Heart left ventricle (tissue), 16 donors: Measurements from ENCODE around the gene HOXC10. TPM values are rescaled to one million over a fixed set of nuclear protein-coding genes. Genes with fewer than 3 reads are reported as not detected.

Source experiments
- ATAC-seq, 4 donors: fragments of 200-7000 bp; cut with Tn5 transposase; one replicate each; pipeline ENCODE4 v1.9.1; 2020 to 2022; ENCODE audit warnings: moderate library complexity in 4 of 4, mild to moderate bottlenecking in 3 of 4, moderate number of reproducible peaks in 1 of 4
- DNase-seq, 5 donors: peaks; one replicate each; pipeline ENCODE4 v3.0.0-alpha.2; 2020
- H3K27ac ChIP-seq, 12 donors: fragments of 200-600 bp; sonication (generic) in 4 of 12; one replicate each; pipeline versions ENCODE4 v1.5.0 to v1.8.0; 2016 to 2022; ENCODE audit warnings: mild to moderate bottlenecking in 2 of 12
- H3K27me3 ChIP-seq, 9 donors: fragments of 200-600 bp; sonication (generic) in 2 of 9; one replicate each; pipeline versions ENCODE4 v1.5.1 to v1.8.0; 2016 to 2022; ENCODE audit warnings: mild to moderate bottlenecking in 3 of 9
- H3K36me3 ChIP-seq, 9 donors: fragments of 200-600 bp; sonication (generic) in 2 of 9; one replicate each; pipeline versions ENCODE4 v1.5.0 to v1.8.0; 2018 to 2022; ENCODE audit warnings: mild to moderate bottlenecking in 2 of 9
- H3K4me1 ChIP-seq, 12 donors: fragments of 200-600 bp; sonication (generic) in 4 of 12; one replicate each; pipeline versions ENCODE4 v1.5.0 to v1.8.0; 2016 to 2022; ENCODE audit warnings: mild to moderate bottlenecking in 3 of 12
- H3K4me3 ChIP-seq, 12 donors: fragments of 200-600 bp; sonication (generic) in 4 of 12; one replicate each; pipeline versions ENCODE4 v1.5.0 to v1.8.0; 2017 to 2022; ENCODE audit warnings: mild to moderate bottlenecking in 9 of 12, moderate library complexity in 4 of 12
- H3K9me3 ChIP-seq, 12 donors: fragments of 200-600 bp; sonication (generic) in 4 of 12; one replicate each; pipeline versions ENCODE4 v1.5.0 to v1.8.0; 2016 to 2022; ENCODE audit warnings: mild to moderate bottlenecking in 1 of 12
- POLR2A ChIP-seq, 2 donors: fragments of 450-650 bp; IDR thresholded peaks; one replicate each; pipeline ENCODE4 v1.6.1; 2017; ENCODE audit warnings: antibody characterized with exemption in 2 of 2, mild to moderate bottlenecking in 2 of 2, moderate library complexity in 2 of 2
- WGBS, 4 donors: extraction: QIAGEN DNeasy Blood & Tissue Kit in 2 of 4; methylation state at CpG; one replicate each; pipeline versions ENCODE4 v1.1.5 to v1.1.7; 2013 to 2018; 5-methylcytosine and 5-hydroxymethylcytosine counted together
- intact Hi-C, 10 donors: fragments of 100-400 bp; cut with DNase I; formaldehyde crosslinking; loops; one replicate each; pipeline versions ENCODE4 v1.11.1 to v1.14.2; 2022
- polyA plus RNA-seq, 2 donors: library from polyadenylated mRNA; stranded (reverse); fragments of 200-250 nt; gene quantifications; one replicate each; pipeline ENCODE4 v1.2.3, GENCODE V29; 2013
- total RNA-seq, 9 donors: library from RNA; depleted of rRNA in 2 of 9; stranded (reverse); fragments of >200 nt in 2 of 9; fragmentation: NEBNext Ultra II Directional in 3 of 9; extraction: Animal tissue kit (Norgen Biotek cat#: 25700) in 3 of 9; gene quantifications; one replicate each; pipeline versions ENCODE4 v1.1.0 to v1.2.4, GENCODE V29; 2016 to 2023
- TF ChIP-seq, protein P1 (sequence below), 12 donors: fragments of 200-600 bp; sonication (generic) in 4 of 12; IDR thresholded peaks; one replicate each; pipeline versions ENCODE4 v1.5.0 to v1.8.0; 2018 to 2022; ENCODE audit warnings: antibody characterized with exemption in 12 of 12, mild to moderate bottlenecking in 5 of 12
- donor health status: ischemic (EF 13 %, LVEDD 7.1; RV severe dilation, severe dysfunction).
- donor health status: healthy with polysubstance abuse.
- donor health status: DM: no; HTN: yes; CAD: no.
- donor health status: DM: no; HTN: no; CAD: no.
- donor health status: ischemic (EF 25% LVEDD 6.9; RV normal size, moderate dysfunction).
- donor health status: ischemic (EF 25% LVEDD 5.7; RV mildly dilated, moderate dysfunction).
- donor health status: healthy.
- donor health status: DM: yes; HTN: yes; CAD: no.
- donor health status: ischemic (EF 35%, LVEDD 5.7; RV mildly dilated, moderate dysfunction).
- donor health status: nonischemic (EF 11% LVEDD 7.7; RV severe dilation, severe dysfunction).
- donor health status: DM: yes; HTN: yes; CAD: no.
- donor health status: PGD.
- donor health status: ischemic (EF 29% LVEDD 5.4; RV normal size, mild dysfunction).
- donor health status: nonischemic (EF 23%, LVEDD 6.1; RV moderate dilation, normal function).

HOXC10 gene
- total and polyA plus RNA-seq, 11 donors = not detected

DNA sequence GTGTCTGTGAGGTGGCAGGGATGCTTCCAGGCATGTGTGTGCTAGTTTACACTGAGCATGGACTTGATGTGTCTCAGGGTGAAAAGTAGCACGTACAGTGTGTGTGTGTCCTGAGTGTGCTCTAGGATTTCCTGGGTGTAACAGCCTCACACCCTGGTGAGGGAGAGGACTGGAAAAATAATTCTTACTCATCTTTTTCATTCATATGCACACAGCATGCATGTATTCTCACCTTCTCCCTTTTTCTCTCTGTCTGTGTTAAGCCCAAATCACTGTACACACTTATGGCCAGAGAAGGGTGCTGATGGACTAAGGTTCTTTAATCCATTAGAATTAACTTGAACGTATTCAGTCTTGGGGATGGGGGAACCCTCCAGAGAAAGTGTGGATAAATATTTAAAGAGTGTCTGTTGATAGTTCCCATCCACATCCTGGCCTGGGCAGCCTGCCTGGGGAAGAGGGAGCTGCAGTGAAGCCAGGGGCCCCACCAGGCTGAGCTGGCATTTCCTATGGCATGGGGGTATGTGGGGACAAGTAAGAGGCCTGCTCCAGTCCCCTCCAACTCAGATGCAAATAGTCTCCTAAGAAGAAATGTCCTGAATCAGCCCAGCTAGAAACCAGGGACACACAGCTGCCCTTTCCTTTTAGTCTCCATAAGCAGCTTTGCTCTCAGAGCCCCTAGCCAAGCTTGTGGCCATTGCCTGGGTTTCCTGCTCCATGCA is 22.8 kb downstream of the HOXC10 start:
- TF ChIP-seq, protein P1, sequence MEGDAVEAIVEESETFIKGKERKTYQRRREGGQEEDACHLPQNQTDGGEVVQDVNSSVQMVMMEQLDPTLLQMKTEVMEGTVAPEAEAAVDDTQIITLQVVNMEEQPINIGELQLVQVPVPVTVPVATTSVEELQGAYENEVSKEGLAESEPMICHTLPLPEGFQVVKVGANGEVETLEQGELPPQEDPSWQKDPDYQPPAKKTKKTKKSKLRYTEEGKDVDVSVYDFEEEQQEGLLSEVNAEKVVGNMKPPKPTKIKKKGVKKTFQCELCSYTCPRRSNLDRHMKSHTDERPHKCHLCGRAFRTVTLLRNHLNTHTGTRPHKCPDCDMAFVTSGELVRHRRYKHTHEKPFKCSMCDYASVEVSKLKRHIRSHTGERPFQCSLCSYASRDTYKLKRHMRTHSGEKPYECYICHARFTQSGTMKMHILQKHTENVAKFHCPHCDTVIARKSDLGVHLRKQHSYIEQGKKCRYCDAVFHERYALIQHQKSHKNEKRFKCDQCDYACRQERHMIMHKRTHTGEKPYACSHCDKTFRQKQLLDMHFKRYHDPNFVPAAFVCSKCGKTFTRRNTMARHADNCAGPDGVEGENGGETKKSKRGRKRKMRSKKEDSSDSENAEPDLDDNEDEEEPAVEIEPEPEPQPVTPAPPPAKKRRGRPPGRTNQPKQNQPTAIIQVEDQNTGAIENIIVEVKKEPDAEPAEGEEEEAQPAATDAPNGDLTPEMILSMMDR (IDR thresholded peaks at IDR 0.05) = no peak
- TF ChIP-seq POLR2A (IDR thresholded peaks at IDR 0.05) = no peak
- intact Hi-C loops = loop anchor here in 8 of 10 donors (2.0 to 10.0 kb wide), 5 partner anchors 183 to 367 kb away; no protein-coding TSS in a partner anchor
- ATAC-seq (no peak), DNase-seq (no peak)
- Histone ChIP-seq H3K4me1 (peaks cover 0 to 20% (median 11%) of the 10 kb centered on the region in 12 donors), H3K36me3 (no peaks in the 10 kb centered on the region), H3K27ac (no peak overlapping the region), H3K27me3 (peaks cover 64 to 98% (median 95%) of the 10 kb centered on the region in 9 donors), H3K9me3 (no peaks in the 10 kb centered on the region), H3K4me3 (no peak overlapping the region)
- WGBS, 4 donors = 31 to 61% (median 38%) methylated on average over 2 of the region's 2 CpGs

DNA sequence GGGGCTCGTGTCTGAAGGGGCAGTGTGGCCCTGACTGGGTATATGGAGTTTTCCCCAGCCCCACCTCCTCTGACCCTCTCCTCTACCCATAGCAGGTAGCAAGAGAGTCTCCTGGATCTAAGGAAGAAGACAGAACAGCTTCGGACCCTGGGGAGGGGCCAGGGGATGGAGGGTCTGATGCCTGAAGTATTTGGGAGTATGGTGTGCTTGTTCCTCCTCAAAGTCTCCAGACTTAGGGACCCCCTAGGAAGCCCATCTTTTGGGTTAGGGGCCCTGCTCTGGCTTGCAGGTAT is 23.3 kb downstream of the HOXC10 start:
- no peaks in the 10 kb centered on the region for H3K9me3 ChIP-seq
- ATAC-seq (no peak), DNase-seq (no peak)
- intact Hi-C loops = loop anchor here in 6 of 10 donors (2.0 to 10.0 kb wide), 4 partner anchors 184 to 367 kb away; no protein-coding TSS in a partner anchor
- no peak overlapping the region for H3K4me3 ChIP-seq
- peaks cover 0 to 20% (median 11%) of the 10 kb centered on the region in 12 donors for H3K4me1 ChIP-seq
- H3K27ac ChIP-seq = no peak overlapping the region
- 14 to 36% (median 20%) methylated on average over 2 of the region's 2 CpGs for WGBS, 4 donors
- TF ChIP-seq, protein P1 (IDR thresholded peaks at IDR 0.05) = no peak
- TF ChIP-seq POLR2A (IDR thresholded peaks at IDR 0.05) = no peak
- H3K36me3 ChIP-seq = no peaks in the 10 kb centered on the region
- peaks cover 66 to 98% (median 95%) of the 10 kb centered on the region in 9 donors for H3K27me3 ChIP-seq

DNA sequence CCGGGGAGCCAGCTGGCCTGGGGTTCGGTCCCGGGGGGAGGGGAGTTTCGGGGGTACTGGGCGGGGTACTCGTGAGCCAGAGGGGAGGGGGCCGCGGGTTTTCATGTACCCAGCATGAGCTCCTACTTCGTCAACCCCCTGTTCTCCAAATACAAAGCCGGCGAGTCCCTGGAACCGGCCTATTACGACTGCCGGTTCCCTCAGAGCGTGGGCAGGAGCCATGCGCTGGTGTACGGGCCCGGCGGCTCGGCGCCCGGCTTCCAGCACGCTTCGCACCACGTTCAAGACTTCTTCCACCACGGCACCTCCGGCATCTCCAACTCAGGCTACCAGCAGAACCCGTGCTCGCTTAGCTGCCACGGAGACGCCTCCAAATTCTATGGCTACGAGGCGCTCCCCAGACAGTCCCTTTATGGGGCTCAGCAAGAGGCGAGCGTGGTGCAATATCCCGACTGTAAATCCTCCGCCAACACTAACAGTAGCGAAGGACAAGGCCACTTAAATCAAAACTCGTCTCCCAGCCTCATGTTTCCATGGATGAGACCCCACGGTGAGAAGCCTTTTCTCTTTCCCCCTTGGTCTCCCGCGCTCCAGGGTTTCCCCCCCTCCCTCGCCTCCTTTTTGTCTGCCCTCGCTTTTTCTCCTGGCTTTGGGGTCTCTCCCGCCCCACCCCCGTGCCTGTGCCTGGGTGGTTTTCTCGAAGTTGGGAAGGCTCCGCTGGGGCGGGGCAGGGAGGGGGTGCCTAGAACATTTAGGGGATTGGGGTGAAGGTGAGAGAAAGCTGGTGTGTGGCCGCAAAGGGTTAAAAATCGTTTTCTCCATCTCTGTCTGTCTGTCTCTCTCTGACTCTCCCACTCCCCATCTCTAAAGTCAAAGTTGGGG is 24.5 kb downstream of the HOXC10 start:
- no peaks in the 10 kb centered on the region for H3K9me3 ChIP-seq
- ATAC-seq (no peak), DNase-seq (no peak)
- no peak overlapping the region for H3K27ac ChIP-seq
- peaks cover 0 to 23% (median 12%) of the 10 kb centered on the region in 12 donors for H3K4me1 ChIP-seq
- H3K36me3 ChIP-seq = no peaks in the 10 kb centered on the region
- peaks cover 62 to 98% (median 94%) of the 10 kb centered on the region in 9 donors for H3K27me3 ChIP-seq
- WGBS, 4 donors = 3 to 5% (median 4%) methylated on average over 45 to 51 of the region's 51 CpGs
- H3K4me3 ChIP-seq = peak overlapping the region in 6 of 12 donors; percentile 1 to 32 (median 18)
- intact Hi-C loops = loop anchor here in 6 of 10 donors (2.0 to 10.0 kb wide), 4 partner anchors 183 to 365 kb away; no protein-coding TSS in a partner anchor
- TF ChIP-seq, protein P1 (IDR thresholded peaks at IDR 0.05) = no peak
- TF ChIP-seq POLR2A (IDR thresholded peaks at IDR 0.05) = no peak
